CD14-positive monocyte (primary cell): ENCODE measurements around the gene PLOD1. TPM values are rescaled to one million over a fixed set of nuclear protein-coding genes. Genes with fewer than 3 reads are reported as not detected.

Experiments used
- DNase-seq, 3 donors: peaks; one replicate each; pipeline ENCODE4 v3.0.0-alpha.2; 2011 to 2022
- H2AFZ ChIP-seq: 2 replicates; pipeline ENCODE4 v1.6.0; 2012; ENCODE audit warnings: mild to moderate bottlenecking, low read depth, low read length, inconsistent platforms; ENCODE audit not compliant: insufficient read depth, poor library complexity, severe bottlenecking
- H3K27ac ChIP-seq, 2 donors: 1 replicate in 1 of 2; 2 replicates in 1 of 2; pipeline ENCODE4 v1.5.1; 2012 to 2013; ENCODE audit warnings: low read length in 2 of 2, control low read depth in 1 of 2, inconsistent platforms in 1 of 2, low read depth in 1 of 2, mild to moderate bottlenecking in 1 of 2
- H3K27me3 ChIP-seq, 2 donors: one replicate each; pipeline versions ENCODE4 v1.6.0 to v1.6.1; 2011 to 2013; ENCODE audit warnings: low read length in 2 of 2; ENCODE audit not compliant: control insufficient read depth in 2 of 2, insufficient read depth in 2 of 2
- H3K36me3 ChIP-seq, 2 donors: replicated peaks in 1 of 2; 1 replicate in 1 of 2; 2 replicates in 1 of 2; pipeline versions ENCODE4 v1.5.1 to v1.6.1; 2012 to 2013; ENCODE audit warnings: low read length in 2 of 2, control low read depth in 1 of 2, inconsistent platforms in 1 of 2, mild to moderate bottlenecking in 1 of 2; ENCODE audit not compliant: insufficient read depth in 2 of 2, control insufficient read depth in 1 of 2
- H3K4me1 ChIP-seq, 2 donors: 1 replicate in 1 of 2; 2 replicates in 1 of 2; pipeline versions ENCODE4 v1.5.1 to v1.6.1; 2012 to 2013; ENCODE audit warnings: low read length in 2 of 2, control low read depth in 1 of 2, inconsistent platforms in 1 of 2, mild to moderate bottlenecking in 1 of 2, moderate library complexity in 1 of 2; ENCODE audit not compliant: insufficient read depth in 2 of 2, control insufficient read depth in 1 of 2
- H3K4me2 ChIP-seq: replicated peaks from 2 replicates; pipeline ENCODE3; 2012; ENCODE audit warnings: low read length, moderate library complexity, mild to moderate bottlenecking; ENCODE audit not compliant: poor library complexity, severe bottlenecking; ENCODE audit errors: extremely low read depth
- H3K4me3 ChIP-seq, 3 experiments: fragments of 200-600 bp in 1 of 3; sonication (generic) in 1 of 3; replicated peaks in 1 of 3; 1 replicate in 2 of 3; 2 replicates in 1 of 3; pipeline ENCODE4 v1.5.1; 2011 to 2013; ENCODE audit warnings: low read length in 3 of 3, mild to moderate bottlenecking in 3 of 3, control low read depth in 2 of 3, low read depth in 2 of 3, inconsistent platforms in 1 of 3, moderate library complexity in 1 of 3
- H3K79me2 ChIP-seq: 2 replicates; pipeline ENCODE4 v1.6.0; 2012; ENCODE audit warnings: mild to moderate bottlenecking, control low read depth, inconsistent platforms, low read length, moderate library complexity; ENCODE audit not compliant: insufficient read depth
- H3K9ac ChIP-seq: 2 replicates; pipeline ENCODE4 v1.6.0; 2017; ENCODE audit warnings: low read length, mild to moderate bottlenecking; ENCODE audit not compliant: insufficient read depth, poor library complexity, severe bottlenecking
- H3K9me3 ChIP-seq, 2 donors: replicated peaks in 1 of 2; 1 replicate in 1 of 2; 2 replicates in 1 of 2; pipeline versions ENCODE4 v1.5.1 to v1.6.1; 2012 to 2013; ENCODE audit warnings: low read length in 2 of 2, control low read depth in 1 of 2; ENCODE audit not compliant: control insufficient read depth in 1 of 2, insufficient read depth in 1 of 2
- H4K20me1 ChIP-seq: 2 replicates; pipeline ENCODE4 v1.6.0; 2012; ENCODE audit warnings: mild to moderate bottlenecking, low read length, control low read depth, moderate library complexity; ENCODE audit not compliant: insufficient read depth
- H3K27ac Mint-ChIP-seq, 7 donors: one replicate each; pipeline ENCODE4 v1.8.0; 2020; ENCODE audit warnings: mild to moderate bottlenecking in 7 of 7, mixed read lengths in 7 of 7, moderate library complexity in 6 of 7, inconsistent platforms in 2 of 7
- H3K27me3 Mint-ChIP-seq, 3 donors: one replicate each; pipeline ENCODE4 v1.8.0; 2021 to 2022; ENCODE audit warnings: low read depth in 3 of 3, mild to moderate bottlenecking in 3 of 3, mixed read lengths in 3 of 3, moderate library complexity in 3 of 3, inconsistent platforms in 1 of 3
- H3K36me3 Mint-ChIP-seq, 2 donors: one replicate each; pipeline ENCODE4 v1.8.0; 2020; ENCODE audit warnings: mixed read lengths in 2 of 2, inconsistent platforms in 1 of 2, mild to moderate bottlenecking in 1 of 2
- H3K4me1 Mint-ChIP-seq: one replicate; pipeline ENCODE4 v1.8.0; 2020; ENCODE audit warnings: mild to moderate bottlenecking, mixed read lengths
- H3K4me3 Mint-ChIP-seq, 2 donors: one replicate each; pipeline ENCODE4 v1.8.0; 2020; ENCODE audit warnings: mild to moderate bottlenecking in 2 of 2, mixed read lengths in 2 of 2, moderate library complexity in 1 of 2
- H3K9me3 Mint-ChIP-seq, 7 donors: one replicate each; pipeline ENCODE4 v1.8.0; 2020 to 2022; ENCODE audit warnings: mixed read lengths in 7 of 7, mild to moderate bottlenecking in 6 of 7, moderate library complexity in 6 of 7, inconsistent platforms in 2 of 7
- WGBS: methylation state at CpG from one replicate; pipeline ENCODE4 v1.1.5; 2013; ENCODE audit warnings: missing lambda C conversion rate; ENCODE audit not compliant: insufficient coverage; 5-methylcytosine and 5-hydroxymethylcytosine counted together
- intact Hi-C, 2 donors: fragments of 100-400 bp; cut with micrococcal nuclease; formaldehyde crosslinking; loops; one replicate each; pipeline versions ENCODE4 v1.15.0 to v1.15.1; 2023
- polyA plus RNA-seq, 3 donors: library from polyadenylated mRNA; depleted of rRNA in 1 of 3; unstranded in 2 of 3; stranded (reverse) in 1 of 3; fragments of 300-500 nt in 2 of 3; fragments of >200 nt in 1 of 3; fragmentation: Illumina TruSeq in 2 of 3; gene quantifications; 1 replicate in 2 of 3; 2 replicates in 1 of 3; pipeline ENCODE4 v1.2.3, GENCODE V29; 2012 to 2021
- TF ChIP-seq, protein P1 (sequence below): fragments of 200-600 bp; IDR thresholded peaks from one replicate; pipeline ENCODE4 v1.8.0; 2022; ENCODE audit warnings: antibody characterized with exemption, mild to moderate bottlenecking

PLOD1 gene
- polyA plus RNA-seq, 3 donors, result 44.5 to 53.4 (median 53.1) TPM

DNA sequence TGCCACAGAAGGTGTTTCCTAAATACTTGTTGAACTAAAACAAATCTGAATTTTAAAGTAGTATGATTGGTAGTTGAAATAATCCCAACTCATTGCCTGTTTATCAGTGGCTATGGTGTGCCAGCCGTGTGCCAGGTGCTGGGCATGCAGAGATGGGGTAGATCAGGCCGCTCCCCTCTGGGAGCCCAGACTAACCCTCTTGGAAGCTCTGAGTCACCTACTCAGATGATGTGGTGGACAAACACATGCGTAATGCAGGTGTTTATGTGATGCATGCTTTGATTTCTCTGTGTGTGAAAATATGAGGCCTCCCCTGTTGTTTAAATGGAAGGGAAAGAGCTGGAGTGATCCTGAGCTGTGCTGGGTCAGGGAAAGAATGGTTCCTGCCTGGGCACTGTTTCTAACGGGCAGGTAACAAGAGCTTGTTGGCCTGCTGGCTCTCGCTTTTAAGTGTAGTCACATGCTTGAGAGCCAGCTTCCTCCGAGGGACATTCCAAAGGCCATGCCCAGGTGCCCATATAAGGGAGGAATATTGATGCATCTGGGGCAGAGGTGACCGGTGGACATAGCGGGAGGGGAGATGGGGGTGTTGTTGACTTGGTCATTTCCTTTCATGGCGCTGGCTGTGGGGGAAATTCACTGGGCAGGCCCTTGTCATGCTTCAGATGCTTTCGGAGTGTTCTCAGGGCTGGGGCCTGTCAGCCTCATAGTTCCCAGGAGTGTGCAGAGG, 56.0 kb downstream of the PLOD1 start:
- H3K36me3 Mint-ChIP-seq, result peaks cover 60 to 81% of the 10 kb centered on the region in 2 donors
- 96% methylated on average over 9 of the region's 10 CpGs for WGBS
- Histone ChIP-seq H3K9ac (no peak overlapping the region), H3K4me1 (peaks cover 15 to 16% of the 10 kb centered on the region in 2 donors), H3K27me3 (no peaks in the 10 kb centered on the region), H3K9me3 (no peaks in the 10 kb centered on the region), H3K79me2 (peaks cover 54% of the 10 kb centered on the region), H3K27ac (peak overlapping the region in 1 of 2 donors; percentile 31), H3K36me3 (peaks cover 56 to 70% of the 10 kb centered on the region in 2 donors), H3K4me2 (no peak overlapping the region), H2AFZ (no peak overlapping the region), H4K20me1 (peaks cover 11% of the 10 kb centered on the region), H3K4me3 (no peak overlapping the region)
- peaks cover 13% of the 10 kb centered on the region for H3K4me1 Mint-ChIP-seq
- TF ChIP-seq, protein P1, sequence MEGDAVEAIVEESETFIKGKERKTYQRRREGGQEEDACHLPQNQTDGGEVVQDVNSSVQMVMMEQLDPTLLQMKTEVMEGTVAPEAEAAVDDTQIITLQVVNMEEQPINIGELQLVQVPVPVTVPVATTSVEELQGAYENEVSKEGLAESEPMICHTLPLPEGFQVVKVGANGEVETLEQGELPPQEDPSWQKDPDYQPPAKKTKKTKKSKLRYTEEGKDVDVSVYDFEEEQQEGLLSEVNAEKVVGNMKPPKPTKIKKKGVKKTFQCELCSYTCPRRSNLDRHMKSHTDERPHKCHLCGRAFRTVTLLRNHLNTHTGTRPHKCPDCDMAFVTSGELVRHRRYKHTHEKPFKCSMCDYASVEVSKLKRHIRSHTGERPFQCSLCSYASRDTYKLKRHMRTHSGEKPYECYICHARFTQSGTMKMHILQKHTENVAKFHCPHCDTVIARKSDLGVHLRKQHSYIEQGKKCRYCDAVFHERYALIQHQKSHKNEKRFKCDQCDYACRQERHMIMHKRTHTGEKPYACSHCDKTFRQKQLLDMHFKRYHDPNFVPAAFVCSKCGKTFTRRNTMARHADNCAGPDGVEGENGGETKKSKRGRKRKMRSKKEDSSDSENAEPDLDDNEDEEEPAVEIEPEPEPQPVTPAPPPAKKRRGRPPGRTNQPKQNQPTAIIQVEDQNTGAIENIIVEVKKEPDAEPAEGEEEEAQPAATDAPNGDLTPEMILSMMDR, result no peak
- intact Hi-C loops, result no loop called here
- H3K4me3 Mint-ChIP-seq, result no peak overlapping the region
- peak overlapping the region in 5 of 7 donors; percentile 11 to 54 (median 52) for H3K27ac Mint-ChIP-seq
- H3K9me3 Mint-ChIP-seq, result no peaks in the 10 kb centered on the region
- no peak for DNase-seq
- peaks cover 0 to 5% (median 0%) of the 10 kb centered on the region in 3 donors for H3K27me3 Mint-ChIP-seq

- H3K9me3 ChIP-seq, result no peaks in the 10 kb centered on the region
- no peak overlapping the region for H2AFZ ChIP-seq
- Mint-ChIP-seq H3K27me3 (peaks cover 0 to 4% (median 0%) of the 10 kb centered on the region in 3 donors), H3K4me1 (no peaks in the 10 kb centered on the region), H3K36me3 (peaks cover 76 to 91% of the 10 kb centered on the region in 2 donors), H3K27ac (no peak overlapping the region), H3K9me3 (no peaks in the 10 kb centered on the region), H3K4me3 (no peak overlapping the region)
- intact Hi-C loops, result no loop called here
- no peak overlapping the region for H3K4me2 ChIP-seq
- no peak overlapping the region for H3K27ac ChIP-seq
- H3K4me3 ChIP-seq, result no peak overlapping the region
- no peak for DNase-seq
- no peaks in the 10 kb centered on the region for H3K27me3 ChIP-seq
- WGBS, result 98% methylated on average over 9 of the region's 16 CpGs
- H3K9ac ChIP-seq, result no peak overlapping the region
- peaks cover 42% of the 10 kb centered on the region for H3K79me2 ChIP-seq
- TF ChIP-seq, protein P1, result no peak
- no peaks in the 10 kb centered on the region for H3K4me1 ChIP-seq
- H4K20me1 ChIP-seq, result peaks cover 11% of the 10 kb centered on the region
- H3K36me3 ChIP-seq, result peaks cover 71 to 86% of the 10 kb centered on the region in 2 donors
Observed at GRCh38 chr1:11991969-11992676, 57.6 kb downstream of the PLOD1 start.
